ENCODE results near the gene TMEM232.

TMEM232 gene

DNA sequence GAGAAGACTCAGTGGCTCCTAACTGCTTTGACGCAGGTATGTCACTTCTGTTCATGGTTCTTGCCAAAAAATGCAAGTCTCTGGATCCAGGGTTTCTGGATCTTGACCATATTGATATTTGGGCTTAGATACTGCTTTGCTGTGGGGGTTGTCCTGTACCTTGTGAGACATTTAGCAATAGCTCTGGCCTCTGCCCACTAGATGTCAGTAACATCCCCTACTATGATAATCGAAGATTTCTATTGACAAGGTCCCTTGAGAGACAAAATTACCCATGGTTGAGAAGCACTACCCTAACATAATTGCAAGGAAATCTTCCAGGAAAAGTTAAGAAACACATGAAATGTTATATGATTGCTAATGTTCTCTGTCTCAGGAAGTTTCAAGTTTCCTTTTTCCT lies 285.4 kb downstream of the TMEM232 start:
- peak; percentile 67 for DNase-seq
- H4K8ac ChIP-seq (ENCODE audit: low read length): no peak overlapping the region
- H3K4ac ChIP-seq (ENCODE audit: low read depth in 1 of 2, low read length in 2 of 2): no peak overlapping the region
- H3K4me3 ChIP-seq (ENCODE audit: insufficient read depth in 1 of 2, low read depth in 1 of 2, low read length in 2 of 2): no peak overlapping the region
- H2AFZ ChIP-seq (ENCODE audit: low read depth, low read length): no peak overlapping the region
- no peak overlapping the region for H2BK120ac ChIP-seq (ENCODE audit: low read depth, low read length)
- no peak overlapping the region for H3K23ac ChIP-seq (ENCODE audit: low read length in 2 of 2)
- no peak overlapping the region for H3K4me2 ChIP-seq (ENCODE audit: low read length, poor library complexity, severe bottlenecking)
- H2BK15ac ChIP-seq (ENCODE audit: low read depth, poor library complexity, severe bottlenecking): no peak overlapping the region
- no peak overlapping the region for H3K14ac ChIP-seq (ENCODE audit: low read length in 2 of 2)
- no peaks in the 10 kb centered on the region for H3K36me3 ChIP-seq (ENCODE audit: control insufficient read depth in 1 of 2, insufficient read depth in 2 of 2, low read depth in 1 of 2, low read length in 2 of 2)
- H3K79me1 ChIP-seq (replicated peaks; ENCODE audit: low read length, poor library complexity, severe bottlenecking): no peaks in the 10 kb centered on the region
- H3K18ac ChIP-seq (ENCODE audit: low read depth in 1 of 2, low read length in 2 of 2): no peak overlapping the region
- H3K27ac ChIP-seq (ENCODE audit: low read length, poor library complexity, severe bottlenecking): no peak overlapping the region
- H3K4me1 ChIP-seq (ENCODE audit: control insufficient read depth, insufficient read depth, low read depth, low read length): peaks cover 2% of the 10 kb centered on the region
- H3K27me3 ChIP-seq (ENCODE audit: control insufficient read depth in 1 of 2, insufficient read depth in 1 of 2, low read length in 2 of 2): peaks cover 0 to 6% of the 10 kb centered on the region in 2 experiments
- no peak overlapping the region for H4K91ac ChIP-seq (ENCODE audit: low read length)
- no peaks in the 10 kb centered on the region for H3K9me3 ChIP-seq (ENCODE audit: control insufficient read depth, low read length)
- no peak overlapping the region for H2BK12ac ChIP-seq (ENCODE audit: low read length in 2 of 2)
- H3K9ac ChIP-seq (ENCODE audit: low read length): no peak overlapping the region
- no peak overlapping the region for H2AK5ac ChIP-seq (ENCODE audit: low read length, severe bottlenecking)
- H2BK5ac ChIP-seq (ENCODE audit: low read depth, low read length, poor library complexity, severe bottlenecking): no peak overlapping the region
- 23% methylated on average over 1 of the region's 2 CpGs for WGBS

DNA sequence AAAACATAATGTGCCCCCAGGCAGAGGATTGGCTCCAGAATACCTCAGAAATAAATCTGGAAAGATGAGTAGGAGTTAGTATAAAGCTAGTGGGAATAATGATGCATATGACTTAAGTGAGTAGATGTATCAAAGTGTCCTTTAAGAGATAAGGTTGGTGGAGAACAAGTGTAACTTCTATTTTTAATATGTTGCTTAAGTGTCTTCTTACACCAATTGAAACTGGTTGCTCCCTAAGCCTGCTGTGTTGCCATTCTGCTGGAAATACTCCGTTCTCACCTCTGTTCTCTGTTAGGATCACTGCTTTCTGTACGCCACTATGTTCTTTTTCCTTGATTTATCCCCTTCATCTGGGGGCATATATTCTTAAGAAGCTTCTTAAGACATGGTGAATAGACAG lies 286.4 kb downstream of the TMEM232 start:
- Histone ChIP-seq H3K36me3 (ENCODE audit: control insufficient read depth in 1 of 2, insufficient read depth in 2 of 2, low read depth in 1 of 2, low read length in 2 of 2) (no peaks in the 10 kb centered on the region), H4K8ac (ENCODE audit: low read length) (no peak overlapping the region)
- 89% methylated on average over 1 of the region's 2 CpGs for WGBS

DNA sequence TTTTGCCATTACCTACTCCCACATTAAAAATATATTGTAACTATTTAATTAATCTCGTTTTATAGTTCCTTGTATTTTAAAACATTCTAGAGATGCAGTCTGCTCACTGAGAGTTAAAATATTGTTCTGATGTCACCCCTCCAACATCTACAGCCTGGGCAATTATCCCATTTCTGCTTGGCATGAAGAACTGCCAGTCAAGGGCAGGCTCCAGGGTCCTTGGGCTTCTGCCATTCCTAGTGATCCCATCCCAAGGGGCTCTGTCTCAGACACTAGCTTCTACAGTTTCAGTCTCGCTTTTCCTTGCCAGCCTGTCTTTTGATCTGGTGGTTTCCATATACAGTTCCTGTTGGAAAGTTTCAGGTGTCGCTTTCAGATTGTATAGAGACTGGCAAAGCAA lies 287.2 kb downstream of the TMEM232 start:
- Histone ChIP-seq H3K9me3 (ENCODE audit: control insufficient read depth, low read length) (no peaks in the 10 kb centered on the region), H3K4me2 (ENCODE audit: low read length, poor library complexity, severe bottlenecking) (no peak overlapping the region), H3K36me3 (ENCODE audit: control insufficient read depth in 1 of 2, insufficient read depth in 2 of 2, low read depth in 1 of 2, low read length in 2 of 2) (no peaks in the 10 kb centered on the region), H3K4me1 (ENCODE audit: control insufficient read depth, insufficient read depth, low read depth, low read length) (peaks cover 2% of the 10 kb centered on the region), H2BK15ac (ENCODE audit: low read depth, poor library complexity, severe bottlenecking) (no peak overlapping the region), H3K27me3 (ENCODE audit: control insufficient read depth in 1 of 2, insufficient read depth in 1 of 2, low read length in 2 of 2) (peaks cover 0 to 6% of the 10 kb centered on the region in 2 experiments), H3K27ac (ENCODE audit: low read length, poor library complexity, severe bottlenecking) (no peak overlapping the region), H3K9ac (ENCODE audit: low read length) (no peak overlapping the region), H2AK5ac (ENCODE audit: low read length, severe bottlenecking) (no peak overlapping the region), H2BK120ac (ENCODE audit: low read depth, low read length) (no peak overlapping the region), H3K18ac (ENCODE audit: low read depth in 1 of 2, low read length in 2 of 2) (no peak overlapping the region), H4K8ac (ENCODE audit: low read length) (no peak overlapping the region), H3K4me3 (ENCODE audit: insufficient read depth in 1 of 2, low read depth in 1 of 2, low read length in 2 of 2) (no peak overlapping the region), H3K79me1 (replicated peaks; ENCODE audit: low read length, poor library complexity, severe bottlenecking) (no peaks in the 10 kb centered on the region), H2BK12ac (ENCODE audit: low read length in 2 of 2) (no peak overlapping the region), H3K14ac (ENCODE audit: low read length in 2 of 2) (no peak overlapping the region), H3K4ac (ENCODE audit: low read depth in 1 of 2, low read length in 2 of 2) (no peak overlapping the region), H3K23ac (ENCODE audit: low read length in 2 of 2) (no peak overlapping the region), H4K91ac (ENCODE audit: low read length) (no peak overlapping the region), H2AFZ (ENCODE audit: low read depth, low read length) (no peak overlapping the region), H2BK5ac (ENCODE audit: low read depth, low read length, poor library complexity, severe bottlenecking) (no peak overlapping the region)
- 95% methylated on average over 2 of the region's 3 CpGs for WGBS
- DNase-seq: no peak

More for the DNA sequence above, 286.4 kb downstream of the TMEM232 start:
- no peaks in the 10 kb centered on the region for H3K79me1 ChIP-seq (replicated peaks; ENCODE audit: low read length, poor library complexity, severe bottlenecking)
- H3K9me3 ChIP-seq (ENCODE audit: control insufficient read depth, low read length): no peaks in the 10 kb centered on the region
- DNase-seq: no peak
- H2BK120ac ChIP-seq (ENCODE audit: low read depth, low read length): no peak overlapping the region
- H3K4me1 ChIP-seq (ENCODE audit: control insufficient read depth, insufficient read depth, low read depth, low read length): peaks cover 2% of the 10 kb centered on the region
- no peak overlapping the region for H3K27ac ChIP-seq (ENCODE audit: low read length, poor library complexity, severe bottlenecking)
- no peak overlapping the region for H2BK15ac ChIP-seq (ENCODE audit: low read depth, poor library complexity, severe bottlenecking)
- H2BK12ac ChIP-seq (ENCODE audit: low read length in 2 of 2): no peak overlapping the region
- no peak overlapping the region for H3K23ac ChIP-seq (ENCODE audit: low read length in 2 of 2)
- H2AFZ ChIP-seq (ENCODE audit: low read depth, low read length): no peak overlapping the region
- H3K27me3 ChIP-seq (ENCODE audit: control insufficient read depth in 1 of 2, insufficient read depth in 1 of 2, low read length in 2 of 2): peaks cover 0 to 6% of the 10 kb centered on the region in 2 experiments
- H3K14ac ChIP-seq (ENCODE audit: low read length in 2 of 2): no peak overlapping the region
- no peak overlapping the region for H2BK5ac ChIP-seq (ENCODE audit: low read depth, low read length, poor library complexity, severe bottlenecking)
- H2AK5ac ChIP-seq (ENCODE audit: low read length, severe bottlenecking): no peak overlapping the region
- no peak overlapping the region for H3K4me2 ChIP-seq (ENCODE audit: low read length, poor library complexity, severe bottlenecking)
- no peak overlapping the region for H3K4me3 ChIP-seq (ENCODE audit: insufficient read depth in 1 of 2, low read depth in 1 of 2, low read length in 2 of 2)
- H3K18ac ChIP-seq (ENCODE audit: low read depth in 1 of 2, low read length in 2 of 2): no peak overlapping the region
- no peak overlapping the region for H3K9ac ChIP-seq (ENCODE audit: low read length)
- H3K4ac ChIP-seq (ENCODE audit: low read depth in 1 of 2, low read length in 2 of 2): no peak overlapping the region
- H4K91ac ChIP-seq (ENCODE audit: low read length): no peak overlapping the region

DNA sequence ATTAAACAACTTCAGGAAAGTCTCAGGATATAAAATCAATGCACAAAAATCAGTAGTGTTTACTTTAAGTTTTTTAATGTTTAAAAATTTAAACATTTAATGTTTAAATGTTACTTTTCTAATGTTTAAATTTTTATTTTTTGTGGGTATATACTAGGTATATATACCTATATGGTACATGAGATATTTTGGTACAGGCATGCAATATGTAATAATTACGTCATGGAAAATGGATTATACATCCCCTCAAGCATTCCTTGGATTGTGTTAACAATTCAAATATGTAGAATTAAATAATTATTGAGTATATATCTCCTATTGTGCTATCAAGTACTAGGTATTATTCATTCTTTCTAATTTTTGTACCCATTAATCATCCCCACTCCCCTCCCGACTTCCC lies 291.3 kb downstream of the TMEM232 start:
- 80% methylated on average over 1 of the region's 2 CpGs for WGBS
- no peak for DNase-seq

More for the DNA sequence above, 291.3 kb downstream of the TMEM232 start:
- Histone ChIP-seq H3K4me3 (ENCODE audit: insufficient read depth in 1 of 2, low read depth in 1 of 2, low read length in 2 of 2) (no peak overlapping the region), H4K91ac (ENCODE audit: low read length) (no peak overlapping the region), H3K4ac (ENCODE audit: low read depth in 1 of 2, low read length in 2 of 2) (no peak overlapping the region), H3K27ac (ENCODE audit: low read length, poor library complexity, severe bottlenecking) (no peak overlapping the region), H2BK5ac (ENCODE audit: low read depth, low read length, poor library complexity, severe bottlenecking) (no peak overlapping the region), H3K14ac (ENCODE audit: low read length in 2 of 2) (no peak overlapping the region), H3K18ac (ENCODE audit: low read depth in 1 of 2, low read length in 2 of 2) (no peak overlapping the region), H2BK120ac (ENCODE audit: low read depth, low read length) (no peak overlapping the region), H4K8ac (ENCODE audit: low read length) (no peak overlapping the region), H2BK15ac (ENCODE audit: low read depth, poor library complexity, severe bottlenecking) (no peak overlapping the region), H3K4me1 (ENCODE audit: control insufficient read depth, insufficient read depth, low read depth, low read length) (no peaks in the 10 kb centered on the region), H3K4me2 (ENCODE audit: low read length, poor library complexity, severe bottlenecking) (no peak overlapping the region), H2AFZ (ENCODE audit: low read depth, low read length) (no peak overlapping the region), H2AK5ac (ENCODE audit: low read length, severe bottlenecking) (no peak overlapping the region), H3K27me3 (ENCODE audit: control insufficient read depth in 1 of 2, insufficient read depth in 1 of 2, low read length in 2 of 2) (no peaks in the 10 kb centered on the region), H3K23ac (ENCODE audit: low read length in 2 of 2) (no peak overlapping the region), H3K79me1 (replicated peaks; ENCODE audit: low read length, poor library complexity, severe bottlenecking) (no peaks in the 10 kb centered on the region), H3K9ac (ENCODE audit: low read length) (no peak overlapping the region), H3K36me3 (ENCODE audit: control insufficient read depth in 1 of 2, insufficient read depth in 2 of 2, low read depth in 1 of 2, low read length in 2 of 2) (no peaks in the 10 kb centered on the region), H2BK12ac (ENCODE audit: low read length in 2 of 2) (no peak overlapping the region), H3K9me3 (ENCODE audit: control insufficient read depth, low read length) (peaks cover 3% of the 10 kb centered on the region)
